ENCODE results near the gene RIOK2. TPM values are rescaled to one million over a fixed set of nuclear protein-coding genes. Genes with fewer than 3 reads are reported as not detected.

The RIOK2 gene
- total and polyA plus RNA-seq, 9 of the 15 experiments (the other 6 are each of a cell fraction or from before 2014, with no cell fraction given), result 22.9 to 97.6 (median 47.8) TPM

GRCh38 chr5:97148288-97148687, 34.8 kb downstream of the RIOK2 start:
- no TSS peak for BruUV-seq (replicated peaks)
- no peak overlapping the region for H3K9ac ChIP-seq (ENCODE audit: insufficient read depth in 1 of 2, low read depth in 2 of 2, low read length in 2 of 2)
- H3K27me3 ChIP-seq (ENCODE audit: control insufficient read depth in 2 of 2, insufficient read depth in 2 of 2, low read length in 2 of 2), result no peaks in the 10 kb centered on the region
- WGBS (ENCODE audit: insufficient coverage, low coverage, missing lambda C conversion rate), result 31% methylated on average over 3 of the region's 3 CpGs
- intact Hi-C loops (cut with micrococcal nuclease), result no loop called here
- no peaks in the 10 kb centered on the region; a peak in 1 of 5 replicates for H3K4me1 ChIP-seq (replicated peaks in 1 of 2; ENCODE audit: control insufficient read depth in 2 of 2, insufficient read depth in 2 of 2, low read length in 2 of 2)
- CTCF ChIA-PET (ENCODE audit: low intra/inter-chr PET ratio), result no interaction called here
- no peak overlapping the region for H2AFZ ChIP-seq (ENCODE audit: low read depth, low read length)
- POLR2A ChIA-PET, result interaction anchor here (1.0 to 1.2 kb wide), 2 partner anchors 10 to 264 kb away, joined by 3 to 4 read pairs; no protein-coding TSS in a partner anchor
- H3K9me1 ChIP-seq (ENCODE audit: control insufficient read depth, insufficient read depth, low read length), result no peaks in the 10 kb centered on the region
- no peak overlapping the region for H3K27ac ChIP-seq (ENCODE audit: extremely low read depth, low read depth, low read length)
- no peaks in the 10 kb centered on the region for H3K9me3 ChIP-seq (replicated peaks; ENCODE audit: control insufficient read depth, insufficient read depth, low read depth, low read length)
- no peak overlapping the region for H3K4me2 ChIP-seq (ENCODE audit: insufficient read depth, low read length)
- in situ Hi-C loops (cut with MboI), result no loop called here
- no peaks in the 10 kb centered on the region for H3K79me2 ChIP-seq (ENCODE audit: control insufficient read depth, insufficient read depth, low read length)
- H3K36me3 ChIP-seq (ENCODE audit: control insufficient read depth, insufficient read depth, low read length), result no peaks in the 10 kb centered on the region
- no peak; the same call in 1 of the 3 replicates for ATAC-seq
- no peak for DNase-seq (ENCODE audit: extremely low read depth in 1 of 4, low spot score in 3 of 4)
- peak; percentile 6 for FAIRE-seq
- H3K4me3 ChIP-seq, result no peak overlapping the region
- no peaks in the 10 kb centered on the region for H4K20me1 ChIP-seq (replicated peaks; ENCODE audit: control insufficient read depth, insufficient read depth, low read length)
- TF ChIP-seq ZBTB34 (CRISPR knock-in tag; IDR thresholded peaks at IDR 0.05), result no peak
- no peak for TF ChIP-seq SREBF2 (CRISPR knock-in tag; IDR thresholded peaks at IDR 0.05)
- TF ChIP-seq SMAD2 (IDR thresholded peaks at IDR 0.05; ENCODE audit: low read depth, low read length), result no peak
- TF ChIP-seq ILK (tag; IDR thresholded peaks at IDR 0.05; ENCODE audit: borderline replicate concordance, low read depth), result no peak
- TF ChIP-seq FOXJ2 (tag; IDR thresholded peaks at IDR 0.05), result no peak
- TF ChIP-seq CLOCK (CRISPR knock-in tag; IDR thresholded peaks at IDR 0.05; ENCODE audit: borderline replicate concordance), result no peak
- TF ChIP-seq RBM15 (IDR thresholded peaks at IDR 0.05; ENCODE audit: insufficient read depth, low read length), result no peak
- no peak for TF ChIP-seq RREB1 (CRISPR knock-in tag; IDR thresholded peaks at IDR 0.05)
- TF ChIP-seq TARDBP (IDR thresholded peaks at IDR 0.05), result no peak
- no peak for TF ChIP-seq MXI1 (IDR thresholded peaks at IDR 0.05; ENCODE audit: low read depth, low read length)
- no peak for TF ChIP-seq SETDB1 (IDR thresholded peaks at IDR 0.05; ENCODE audit: low read length)
- no peak for TF ChIP-seq DIDO1 (tag; IDR thresholded peaks at IDR 0.05; ENCODE audit: low read depth)

Data from K562 (cell line).